ENCODE measurements around the gene RNF157.

Gene RNF157

DNA sequence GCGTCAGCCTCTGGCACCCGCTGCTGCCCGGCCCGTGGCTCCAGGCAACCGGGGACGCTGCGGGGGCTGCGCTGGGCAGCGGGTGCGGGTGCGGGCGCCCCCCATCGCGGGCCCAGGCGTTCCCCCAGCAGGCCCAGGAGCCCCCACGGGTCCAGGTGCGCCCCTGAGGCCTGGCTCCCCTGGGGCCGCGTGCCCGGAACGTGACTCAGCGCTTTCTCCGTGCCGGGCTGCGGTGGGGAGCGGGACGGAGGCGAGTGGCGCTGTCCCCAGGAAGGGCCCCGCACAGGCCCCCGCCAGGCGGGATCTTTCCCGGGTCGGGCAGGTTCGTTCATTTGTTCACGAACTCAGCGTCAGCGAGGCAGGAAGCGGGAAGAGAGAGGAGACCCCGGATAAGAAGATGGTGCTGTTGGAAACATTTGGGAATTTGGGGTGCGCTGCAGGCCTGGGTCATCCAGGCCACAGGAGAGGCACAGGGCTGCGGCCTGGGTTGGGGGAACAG is 118.3 kb downstream of the RNF157 start:
- peak in 1 of 2 donors; percentile 5 for DNase-seq

DNA sequence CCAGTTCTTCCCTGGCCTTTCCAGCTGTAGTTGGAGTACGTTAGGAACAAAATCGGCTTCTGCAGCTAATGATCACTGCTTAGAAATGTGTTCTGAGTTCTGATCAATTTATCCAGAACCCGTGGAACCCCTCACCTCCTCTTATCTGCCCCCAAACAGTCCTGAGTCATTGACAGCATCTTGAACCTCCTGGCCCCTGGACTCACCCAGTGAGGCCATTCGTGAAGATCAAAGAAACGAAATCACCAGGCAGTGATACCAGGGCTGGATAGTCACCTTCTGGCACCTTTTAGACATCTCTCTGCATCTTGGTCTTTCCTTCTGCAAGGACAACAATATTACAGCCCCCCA is 119.7 kb downstream of the RNF157 start:
- DNase-seq, result no peak

GRCh38 chr17:76119409-76120371 is 120.6 kb downstream of the RNF157 start:
- DNase-seq, result no peak

- no peak for DNase-seq
Observed at GRCh38 chr17:76115138-76115754, 125.0 kb downstream of the RNF157 start.

DNA sequence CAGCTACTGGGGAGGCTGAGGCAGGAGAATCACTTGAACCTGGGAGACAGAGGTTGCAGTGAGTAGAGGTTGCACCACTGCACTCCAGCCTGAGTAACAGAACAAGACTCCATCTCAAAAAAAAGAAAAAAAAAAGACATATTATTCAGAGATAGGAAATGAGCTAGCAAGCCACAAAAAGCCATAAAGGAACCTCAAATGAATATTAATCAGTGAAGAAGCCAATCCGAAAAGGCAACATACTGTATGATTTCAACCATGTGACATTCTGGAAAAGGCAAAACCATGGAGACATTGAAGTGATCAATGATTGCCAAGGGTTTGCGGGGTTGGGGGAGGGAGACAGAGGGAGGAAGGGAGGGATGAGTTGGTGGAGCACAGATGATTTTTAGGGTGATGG is 128.3 kb downstream of the RNF157 start:
- no peak for DNase-seq

DNA sequence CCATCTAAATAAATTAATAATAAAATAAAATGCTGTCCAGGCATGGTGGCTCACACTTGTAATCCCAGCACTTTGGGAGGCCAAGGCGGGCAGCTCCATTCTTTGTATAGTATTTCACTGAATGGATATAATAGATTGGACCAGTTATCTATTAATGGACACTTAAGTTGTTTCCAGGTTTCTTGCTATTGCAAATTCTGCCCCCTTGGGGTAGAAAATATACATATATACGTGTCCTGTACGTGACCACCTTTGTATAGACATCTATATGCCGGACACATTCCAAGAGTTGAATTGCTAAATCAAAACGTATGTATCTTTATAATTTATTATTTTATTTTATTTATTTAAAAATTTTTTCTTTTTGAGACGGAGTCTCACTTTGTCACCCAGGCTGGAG is 132.8 kb downstream of the RNF157 start:
- no peak for DNase-seq

- no peak for DNase-seq
Observed at GRCh38 chr17:76106703-76107102, 133.6 kb downstream of the RNF157 start.

GRCh38 chr17:76104896-76105231 is 135.4 kb downstream of the RNF157 start:
- no peak for DNase-seq

DNA sequence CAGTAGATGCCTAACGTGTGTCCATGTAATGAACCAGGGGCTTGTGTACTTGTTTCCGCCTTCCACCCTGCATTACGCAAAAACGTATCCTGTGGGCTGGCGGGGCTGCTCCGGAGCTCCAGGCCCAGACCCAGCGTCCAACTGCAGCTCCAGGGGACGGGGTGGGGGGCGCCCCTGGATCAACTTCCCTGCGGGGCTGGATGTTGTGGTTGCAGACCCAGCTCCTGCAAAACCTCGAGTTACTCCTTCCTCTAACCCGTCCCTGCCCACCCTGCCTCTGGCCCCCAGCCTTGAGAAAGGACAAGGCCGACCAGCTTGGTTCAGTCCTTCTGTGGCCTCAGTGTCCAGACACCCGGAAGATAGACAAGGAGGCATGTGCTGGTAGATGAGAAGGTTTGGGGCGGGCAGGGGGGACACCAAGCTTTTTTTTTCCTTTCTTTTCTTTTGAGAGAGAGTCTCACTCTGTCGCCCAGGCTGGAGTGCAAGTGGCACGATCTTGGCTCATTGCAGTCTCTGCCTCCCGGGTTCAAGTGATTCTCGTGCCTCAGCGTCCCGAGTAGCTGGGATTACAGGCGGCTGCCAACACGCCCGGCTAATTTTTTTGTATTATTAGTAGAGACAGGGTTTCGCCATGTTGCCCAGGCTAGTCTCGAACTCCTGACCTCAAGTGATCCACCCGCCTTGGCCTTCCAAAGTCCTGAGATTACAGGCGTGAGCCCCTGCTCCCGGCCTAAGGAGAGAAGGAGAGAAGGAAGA is 136.0 kb downstream of the RNF157 start:
- DNase-seq, result no peak

- DNase-seq, result peak; percentile 95 to 97
Observed at GRCh38 chr17:76103274-76104139, 136.8 kb downstream of the RNF157 start, which contains the start of gene EXOC7. Gene EXOC7 (minus strand): TSS chr17:76103787. CDS start chr17:76103692, 95 bp downstream.

DNA sequence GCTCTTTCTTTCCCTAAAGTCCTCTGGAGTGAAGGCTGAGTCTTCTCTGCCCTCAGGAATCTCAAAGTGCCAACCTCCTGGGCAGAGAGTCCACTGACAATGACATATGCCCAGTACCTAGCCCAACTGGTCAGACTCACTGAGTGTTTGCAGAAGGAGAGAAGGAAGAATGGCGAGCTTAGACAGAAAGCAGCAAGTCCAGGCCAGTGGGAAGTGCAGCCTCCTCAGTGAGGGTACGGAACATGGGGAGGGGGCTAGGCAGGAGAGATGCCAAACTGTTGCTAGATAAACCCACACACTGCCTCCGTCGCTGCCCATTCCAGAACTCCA is 137.4 kb downstream of the RNF157 start:
- no peak for DNase-seq

DNA sequence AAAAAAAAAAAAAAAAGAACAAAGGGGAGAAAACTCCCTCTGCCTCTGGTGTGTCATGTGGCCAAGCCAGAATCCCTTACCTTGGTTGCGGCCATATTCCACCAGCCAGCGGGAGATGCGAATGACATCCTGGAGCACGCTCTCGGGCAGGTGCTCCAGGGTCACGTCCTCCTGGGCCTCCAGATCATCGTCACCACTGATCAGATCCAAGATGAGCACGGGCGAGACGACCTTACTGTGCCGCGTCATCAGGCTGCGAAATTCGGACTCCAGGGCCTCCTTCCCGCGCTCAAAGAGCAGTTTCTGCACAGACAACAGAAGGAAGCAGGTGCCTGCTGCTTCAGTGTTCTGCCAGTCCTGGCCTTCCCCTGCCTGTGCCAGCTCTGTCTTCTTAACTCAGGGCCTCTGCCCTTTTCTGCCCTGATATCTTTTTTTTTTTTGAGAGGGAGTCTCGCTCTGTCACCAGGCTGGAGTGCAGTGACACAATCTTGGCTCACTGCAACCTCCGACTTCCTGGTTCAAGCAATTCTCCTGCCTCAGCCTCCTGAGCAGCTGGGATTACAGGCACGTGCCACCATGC is 142.5 kb downstream of the RNF157 start:
- DNase-seq, result no peak

DNA sequence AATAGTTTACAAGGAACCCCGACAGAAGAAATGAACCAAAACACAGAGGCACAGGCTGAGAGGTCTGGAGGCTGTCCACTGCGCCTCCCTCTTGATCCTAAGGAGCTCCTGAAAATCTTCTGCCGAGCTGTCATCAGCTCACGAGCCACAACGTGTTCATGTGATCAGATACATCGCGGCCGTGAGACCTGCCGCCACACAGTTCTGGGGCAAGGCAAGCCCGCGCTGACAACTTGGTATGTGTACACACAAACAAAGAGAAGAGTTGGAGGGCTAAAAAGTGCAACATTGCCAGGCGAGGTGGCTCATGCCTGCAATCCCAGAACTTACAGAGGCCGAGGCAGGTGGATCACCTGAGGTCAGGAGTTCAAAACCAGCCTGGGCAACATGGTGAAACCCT is 144.3 kb downstream of the RNF157 start:
- no peak for DNase-seq

DNA sequence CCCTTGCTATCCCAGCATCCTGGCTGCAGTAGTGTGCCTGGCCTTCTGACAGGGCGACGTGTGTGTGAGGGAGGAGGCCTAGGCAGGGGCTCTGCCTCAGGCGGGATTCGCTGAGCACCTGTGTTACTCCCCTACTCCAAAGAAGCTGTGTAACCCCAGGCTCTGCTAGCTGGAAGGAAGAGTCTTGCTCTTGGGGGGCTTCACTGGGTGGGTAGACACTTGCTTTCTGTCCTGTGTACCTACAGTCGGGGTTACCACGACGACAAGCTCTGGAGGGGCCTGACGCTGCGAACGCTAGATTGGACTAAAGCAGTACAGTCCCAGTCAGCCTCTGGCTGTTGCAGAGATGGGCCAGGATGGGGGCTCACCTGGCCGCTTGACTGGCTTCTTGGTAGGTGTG is 146.2 kb downstream of the RNF157 start:
- no peak for DNase-seq

GRCh38 chr17:76092526-76093413 is 147.5 kb downstream of the RNF157 start:
- no peak for DNase-seq
